GM10847 (cell line): Measurements from ENCODE around the gene TOP1.

ENCODE experiments used
- POLR2A ChIP-seq: IDR thresholded peaks from 2 replicates; pipeline ENCODE4 v1.6.1; 2011; ENCODE audit not compliant: insufficient read length; ENCODE audit errors: extremely low read depth

TOP1 gene

GRCh38 chr20:41167481-41168253 lies 139.0 kb downstream of the TOP1 start:
- TF ChIP-seq POLR2A: no peak

GRCh38 chr20:41168281-41169161 lies 139.9 kb downstream of the TOP1 start:
- no peak for TF ChIP-seq POLR2A

GRCh38 chr20:41169162-41169690 lies 140.6 kb downstream of the TOP1 start:
- no peak for TF ChIP-seq POLR2A

- no peak for TF ChIP-seq POLR2A
Measured at GRCh38 chr20:41169791-41170351, 141.2 kb downstream of the TOP1 start.

- TF ChIP-seq POLR2A: no peak
Measured at GRCh38 chr20:41170386-41171105, 141.9 kb downstream of the TOP1 start.

- no peak for TF ChIP-seq POLR2A
Measured at GRCh38 chr20:41171736-41172295, 143.2 kb downstream of the TOP1 start.

GRCh38 chr20:41172296-41173140 lies 143.9 kb downstream of the TOP1 start:
- TF ChIP-seq POLR2A: no peak

GRCh38 chr20:41173161-41173721 lies 144.6 kb downstream of the TOP1 start:
- TF ChIP-seq POLR2A: no peak

- TF ChIP-seq POLR2A: no peak
Measured at GRCh38 chr20:41173791-41174341, 145.2 kb downstream of the TOP1 start.
